Loucy (cell line): ENCODE measurements around the gene MLH1.

Experiments used
- H2AFZ ChIP-seq: fragments of 200-600 bp; sonication (generic); 2 replicates; pipeline ENCODE4 v1.6.0; 2016; ENCODE audit warnings: antibody characterized with exemption, mild to moderate bottlenecking, low read length, moderate library complexity
- H3F3A ChIP-seq: fragments of 200-600 bp; 2 replicates; pipeline ENCODE4 v1.6.0; 2016; ENCODE audit warnings: antibody characterized with exemption, low read depth, mild to moderate bottlenecking
- H3K27me3 ChIP-seq: fragments of 200-600 bp; sonication (generic); 2 replicates; pipeline ENCODE4 v1.6.1; 2014; ENCODE audit warnings: low read length, mild to moderate bottlenecking; ENCODE audit not compliant: insufficient read depth, poor library complexity, severe bottlenecking
- H3K36me3 ChIP-seq: fragments of 200-600 bp; sonication (generic); 2 replicates; pipeline ENCODE4 v1.6.1; 2016; ENCODE audit warnings: low read length; ENCODE audit not compliant: insufficient read depth
- H3K4me1 ChIP-seq: fragments of 200-600 bp; sonication (generic); 2 replicates; pipeline ENCODE4 v1.5.1; 2014; ENCODE audit warnings: low read length, mild to moderate bottlenecking; ENCODE audit not compliant: insufficient read depth, poor library complexity, severe bottlenecking
- H3K4me2 ChIP-seq: fragments of 200-600 bp; sonication (generic); 2 replicates; pipeline ENCODE4 v1.6.0; 2014; ENCODE audit warnings: antibody characterized with exemption, low read length, low read depth, mild to moderate bottlenecking; ENCODE audit not compliant: poor library complexity, severe bottlenecking
- H3K4me3 ChIP-seq: fragments of 200-600 bp; sonication (generic); 2 replicates; pipeline ENCODE4 v1.5.1; 2014; ENCODE audit warnings: low read length, mild to moderate bottlenecking, mixed read lengths; ENCODE audit not compliant: poor library complexity, severe bottlenecking
- H3K79me2 ChIP-seq: fragments of 200-600 bp; sonication (generic); 2 replicates; pipeline ENCODE4 v1.6.1; 2014; ENCODE audit warnings: low read length; ENCODE audit not compliant: insufficient read depth
- H3K9ac ChIP-seq: fragments of 200-600 bp; sonication (generic); 2 replicates; pipeline ENCODE4 v1.6.0; 2014; ENCODE audit warnings: mild to moderate bottlenecking, low read depth, low read length, moderate library complexity; ENCODE audit not compliant: poor library complexity, severe bottlenecking
- H3K9me2 ChIP-seq: fragments of 200-600 bp; sonication (generic); replicated peaks from 2 replicates; pipeline ENCODE4 v1.6.1; 2016; ENCODE audit warnings: low read depth, low read length, mixed read lengths
- H3K9me3 ChIP-seq: fragments of 200-600 bp; sonication (generic); 2 replicates; pipeline ENCODE4 v1.6.1; 2014; ENCODE audit warnings: mild to moderate bottlenecking, antibody characterized with exemption, low read length, low read depth; ENCODE audit not compliant: insufficient read depth
- H4K20me1 ChIP-seq: fragments of 200-600 bp; sonication (generic); 2 replicates; pipeline ENCODE4 v1.6.0; 2014; ENCODE audit warnings: antibody characterized with exemption, low read length, mild to moderate bottlenecking; ENCODE audit not compliant: insufficient read depth, poor library complexity, severe bottlenecking
- CTCF ChIP-seq: fragments of 200-600 bp; sonication (generic); conservative IDR thresholded peaks from 2 replicates; pipeline ENCODE4 v1.5.1; 2014; ENCODE audit warnings: mild to moderate bottlenecking, antibody characterized with exemption, low read length
- EZH2phosphoT487 ChIP-seq: fragments of 200-600 bp; IDR thresholded peaks from 2 replicates; pipeline ENCODE4 v1.6.1; 2018; ENCODE audit warnings: antibody characterized with exemption, mild to moderate bottlenecking, moderate library complexity, borderline replicate concordance

The MLH1 gene

DNA sequence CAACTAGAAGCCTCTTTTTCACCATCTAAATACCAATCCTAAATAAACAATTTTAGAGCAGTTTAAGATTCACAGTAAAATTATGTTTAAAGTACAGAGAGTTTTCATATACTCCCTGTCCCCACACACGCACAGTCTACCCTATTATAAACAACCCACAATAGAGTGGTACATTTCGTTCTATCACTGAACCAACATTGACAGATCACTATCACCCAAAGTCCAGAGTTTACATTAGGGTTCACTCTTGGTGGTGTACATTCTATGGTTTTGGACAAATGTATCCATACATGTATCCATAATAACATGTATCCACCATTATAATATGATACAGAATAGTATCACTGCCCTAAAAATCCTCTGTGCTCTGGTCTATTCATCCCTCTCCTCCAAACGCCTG lies 89.0 kb downstream of the MLH1 start:
- H3K9ac ChIP-seq = no peak overlapping the region
- H3K4me3 ChIP-seq = no peak overlapping the region
- H3F3A ChIP-seq = no peaks in the 10 kb centered on the region; the same call in 1 of the 2 replicates
- H3K4me2 ChIP-seq = no peak overlapping the region
- H4K20me1 ChIP-seq = no peaks in the 10 kb centered on the region
- no peaks in the 10 kb centered on the region for H3K9me3 ChIP-seq
- no peaks in the 10 kb centered on the region for H3K9me2 ChIP-seq
- no peaks in the 10 kb centered on the region for H3K79me2 ChIP-seq
- H3K36me3 ChIP-seq = peaks cover 21% of the 10 kb centered on the region; the same call in 1 of the 2 replicates
- H3K27me3 ChIP-seq = no peaks in the 10 kb centered on the region
- H2AFZ ChIP-seq = no peak overlapping the region
- no peaks in the 10 kb centered on the region for H3K4me1 ChIP-seq
- TF ChIP-seq CTCF = no peak
- no peak for TF ChIP-seq EZH2phosphoT487

- no peaks in the 10 kb centered on the region for H3K9me2 ChIP-seq
- H3K4me1 ChIP-seq = no peaks in the 10 kb centered on the region
- H3K9me3 ChIP-seq = no peaks in the 10 kb centered on the region
- H3F3A ChIP-seq = no peaks in the 10 kb centered on the region
- no peaks in the 10 kb centered on the region for H3K27me3 ChIP-seq
- no peaks in the 10 kb centered on the region for H4K20me1 ChIP-seq
- H3K79me2 ChIP-seq = no peaks in the 10 kb centered on the region
- H3K4me2 ChIP-seq = no peak overlapping the region
- no peak overlapping the region for H3K9ac ChIP-seq
- H3K36me3 ChIP-seq = peaks cover 16% of the 10 kb centered on the region; the same call in 1 of the 2 replicates
- TF ChIP-seq EZH2phosphoT487 (no peak), CTCF (no peak)
- no peak overlapping the region for H2AFZ ChIP-seq
- H3K4me3 ChIP-seq = no peak overlapping the region
These were observed 93.6 kb downstream of the MLH1 start for GRCh38 chr3:37086918-37087317.

GRCh38 chr3:37087870-37088269 lies 94.6 kb downstream of the MLH1 start:
- no peak for TF ChIP-seq CTCF
- no peaks in the 10 kb centered on the region for H3K79me2 ChIP-seq
- H3K27me3 ChIP-seq = no peaks in the 10 kb centered on the region
- no peaks in the 10 kb centered on the region for H3K9me2 ChIP-seq
- H4K20me1 ChIP-seq = no peaks in the 10 kb centered on the region
- no peaks in the 10 kb centered on the region for H3K4me1 ChIP-seq
- H3K4me3 ChIP-seq = no peak overlapping the region
- H3K9me3 ChIP-seq = no peaks in the 10 kb centered on the region
- H3K36me3 ChIP-seq = peaks cover 15% of the 10 kb centered on the region; the same call in 1 of the 2 replicates
- H3F3A ChIP-seq = no peaks in the 10 kb centered on the region
- H2AFZ ChIP-seq = no peak overlapping the region
- no peak overlapping the region for H3K4me2 ChIP-seq
- no peak overlapping the region for H3K9ac ChIP-seq
